GM20000 (cell line): Measurements from ENCODE around the gene TRAF3IP1.

Source experiments
- DNase-seq: peaks from one replicate; pipeline ENCODE4 v3.0.0; 2012; ENCODE audit warnings: low spot score
- CTCF ChIP-seq: IDR thresholded peaks from 2 replicates; pipeline ENCODE4 v1.5.1; 2012; ENCODE audit warnings: mild to moderate bottlenecking, control low read depth; ENCODE audit errors: extremely low read depth, missing control alignments

TRAF3IP1 gene

GRCh38 chr2:238289574-238289973 is 30.7 kb upstream of the TRAF3IP1 start:
- no peak for TF ChIP-seq CTCF
- no peak for DNase-seq

- DNase-seq: no peak
- no peak for TF ChIP-seq CTCF
These were observed 30.2 kb upstream of the TRAF3IP1 start for GRCh38 chr2:238290091-238290509.

DNA sequence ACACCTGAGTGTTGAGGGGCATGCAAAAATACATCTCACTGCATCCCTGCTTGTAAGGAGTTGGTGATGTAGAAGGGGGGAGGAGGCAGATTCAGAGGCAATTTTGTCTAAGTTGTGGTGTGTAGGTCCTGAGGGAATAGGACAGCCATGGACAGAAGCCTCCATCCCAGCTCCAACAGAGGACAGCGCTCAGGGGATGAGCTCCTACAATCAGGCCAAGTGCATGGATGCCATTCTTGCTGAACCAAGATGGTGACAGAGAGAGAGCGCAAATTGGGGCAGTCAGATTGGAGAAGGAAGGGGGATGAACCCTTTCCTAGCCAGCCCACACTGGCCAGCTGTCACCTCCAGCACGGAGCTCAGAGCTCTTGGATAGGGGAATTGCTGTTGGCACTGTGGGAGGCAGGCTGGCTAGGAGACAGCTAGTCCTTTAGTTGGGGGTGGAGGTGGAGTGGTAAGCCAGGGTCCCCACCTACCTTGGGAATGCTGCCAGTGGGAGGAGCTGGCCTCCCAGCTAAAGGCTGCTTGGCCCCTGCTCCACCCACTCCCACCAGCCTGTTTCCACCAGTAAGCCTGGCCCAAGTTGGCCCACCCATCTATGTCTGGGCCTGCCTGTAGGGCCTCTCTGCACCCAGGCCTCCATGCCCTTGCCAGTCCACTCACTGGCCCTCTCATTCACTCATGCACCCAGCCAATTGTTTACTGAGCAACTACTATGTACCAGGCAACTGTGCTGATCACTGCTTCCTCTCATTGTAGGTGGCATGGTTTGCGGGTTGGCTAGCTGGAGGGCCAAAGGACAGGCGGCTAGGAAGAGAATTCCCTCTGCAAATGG is 29.4 kb upstream of the TRAF3IP1 start:
- TF ChIP-seq CTCF: no peak
- no peak for DNase-seq

DNA sequence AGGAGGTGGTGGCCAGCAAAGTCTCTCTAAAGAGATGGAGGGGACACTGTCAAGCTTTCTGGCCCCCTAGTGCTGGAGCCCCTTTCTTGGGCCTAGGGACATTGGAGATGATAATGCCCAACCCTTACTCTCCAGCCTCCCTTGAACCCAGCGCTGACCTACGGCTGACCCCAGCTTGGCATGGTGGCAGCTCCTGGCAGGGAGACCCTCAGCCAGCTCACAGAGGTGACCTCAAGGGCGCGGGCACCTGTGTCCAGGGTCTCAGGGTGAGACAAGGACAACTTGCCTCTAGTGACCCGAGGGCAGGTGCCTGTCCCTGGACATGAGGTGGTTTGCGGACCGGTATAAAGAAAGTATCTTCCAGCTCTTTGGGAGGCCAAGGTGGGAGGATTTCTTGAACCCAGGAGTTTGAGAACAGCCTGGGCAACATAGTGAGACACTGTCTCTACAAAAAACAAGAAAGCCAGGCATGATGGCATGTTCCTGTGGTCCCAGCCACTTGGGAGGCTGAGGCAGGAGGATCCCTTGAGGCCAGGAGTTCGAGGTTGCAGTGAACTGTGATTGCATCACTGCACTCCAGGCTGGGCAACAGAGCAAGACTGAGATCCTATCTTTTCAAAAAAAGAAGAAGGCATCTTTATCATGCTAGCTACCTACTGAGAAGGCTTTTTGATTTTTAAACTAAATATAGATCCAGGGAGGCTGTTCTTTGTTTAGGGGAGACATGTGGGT is 28.6 kb upstream of the TRAF3IP1 start:
- DNase-seq: no peak
- no peak for TF ChIP-seq CTCF

GRCh38 chr2:238294046-238294392 is 26.3 kb upstream of the TRAF3IP1 start:
- DNase-seq: no peak
- TF ChIP-seq CTCF: no peak

- DNase-seq: no peak
- TF ChIP-seq CTCF: no peak
These were observed 25.8 kb upstream of the TRAF3IP1 start for GRCh38 chr2:238294393-238295143.
